HepG2 (cell line): ENCODE measurements around the gene ABHD17C. TPM values are rescaled to one million over a fixed set of nuclear protein-coding genes. Genes with fewer than 3 reads are reported as not detected.
A peak's percentile ranks its signal among the peaks of the same experiment; 100 is the strongest.

Experiments used
- ARID2 ChIP-seq: sonication (generic); formaldehyde crosslinking; IDR thresholded peaks from 2 replicates; pipeline ENCODE4 v1.8.1; 2022; ENCODE audit warnings: mild to moderate bottlenecking, missing genetic modification reagents, borderline replicate concordance
- ARNT2 ChIP-seq: sonication (generic); formaldehyde crosslinking; IDR thresholded peaks from 2 replicates; pipeline ENCODE4 v1.8.0; 2022; ENCODE audit warnings: mild to moderate bottlenecking, low read depth, missing genetic modification reagents, moderate library complexity
- ATF7-NPFF ChIP-seq: sonication (generic); formaldehyde crosslinking; IDR thresholded peaks from 2 replicates; pipeline ENCODE4 v1.8.1; 2023; ENCODE audit warnings: mild to moderate bottlenecking, low read depth, missing genetic modification reagents, moderate library complexity
- BATF2 ChIP-seq: sonication (generic); formaldehyde crosslinking; IDR thresholded peaks from 2 replicates; pipeline ENCODE4 v1.8.0; 2022; ENCODE audit warnings: mild to moderate bottlenecking, missing genetic modification reagents, moderate library complexity
- DNMT1 ChIP-seq: sonication (generic); formaldehyde crosslinking; IDR thresholded peaks from 2 replicates; pipeline ENCODE4 v1.5.1; 2020; ENCODE audit warnings: mild to moderate bottlenecking, missing genetic modification reagents
- GATAD1 ChIP-seq: IDR thresholded peaks from 2 replicates; pipeline ENCODE4 v1.6.1; 2016; ENCODE audit warnings: missing genetic modification reagents, missing compliant biosample characterization
- HNRNPLL ChIP-seq: fragments of 200-400 bp; formaldehyde crosslinking; IDR thresholded peaks from 2 replicates; pipeline ENCODE4 v1.6.1; 2017; ENCODE audit warnings: mild to moderate bottlenecking, low read depth, low read length; ENCODE audit not compliant: poor library complexity, severe bottlenecking
- HNRNPUL1 ChIP-seq: fragments of 200-400 bp; formaldehyde crosslinking; IDR thresholded peaks from 2 replicates; pipeline ENCODE4 v1.6.1; 2017; ENCODE audit warnings: low read depth, mild to moderate bottlenecking, low read length, moderate library complexity
- IKZF4 ChIP-seq: sonication (generic); formaldehyde crosslinking; IDR thresholded peaks from 2 replicates; pipeline ENCODE4 v1.5.1; 2020; ENCODE audit warnings: borderline replicate concordance, mild to moderate bottlenecking, low read depth, missing genetic modification reagents; ENCODE audit errors: not compliant biosample characterization
- KDM5B ChIP-seq: sonication (generic); formaldehyde crosslinking; IDR thresholded peaks from 2 replicates; pipeline ENCODE4 v1.4.0; 2020; ENCODE audit warnings: missing genetic modification reagents, mild to moderate bottlenecking, borderline replicate concordance
- MXD1 ChIP-seq: sonication (generic); formaldehyde crosslinking; IDR thresholded peaks from 2 replicates; pipeline ENCODE4 v1.4.0; 2020; ENCODE audit warnings: mild to moderate bottlenecking, missing genetic modification reagents
- RARG ChIP-seq: sonication (generic); formaldehyde crosslinking; IDR thresholded peaks from 2 replicates; pipeline ENCODE4 v1.4.0; 2020; ENCODE audit warnings: low read depth, mild to moderate bottlenecking, missing genetic modification reagents
- REPIN1 ChIP-seq: sonication (generic); formaldehyde crosslinking; IDR thresholded peaks from 2 replicates; pipeline ENCODE4 v1.8.0; 2022; ENCODE audit warnings: missing genetic modification reagents, low read depth, mild to moderate bottlenecking, borderline replicate concordance
- TAF1 ChIP-seq: sonication (generic); formaldehyde crosslinking; IDR thresholded peaks from 2 replicates; pipeline ENCODE4 v1.4.0; 2020; ENCODE audit warnings: missing genetic modification reagents
- YEATS2 ChIP-seq: sonication (generic); formaldehyde crosslinking; IDR thresholded peaks from 2 replicates; pipeline ENCODE4 v1.4.0; 2020; ENCODE audit warnings: missing genetic modification reagents, borderline replicate concordance
- ZFP91 ChIP-seq: sonication (generic); formaldehyde crosslinking; IDR thresholded peaks from 2 replicates; pipeline ENCODE4 v1.9.0; 2022; ENCODE audit warnings: missing genetic modification reagents, mild to moderate bottlenecking, borderline replicate concordance
- ZGPAT ChIP-seq: IDR thresholded peaks from 2 replicates; pipeline ENCODE4 v1.6.1; 2016; ENCODE audit warnings: mild to moderate bottlenecking
- ZNF430 ChIP-seq: sonication (generic); formaldehyde crosslinking; IDR thresholded peaks from 2 replicates; pipeline ENCODE4 v1.9.0; 2021; ENCODE audit warnings: mild to moderate bottlenecking, missing genetic modification reagents
- ZNF564 ChIP-seq: sonication (generic); formaldehyde crosslinking; IDR thresholded peaks from 2 replicates; pipeline ENCODE4 v1.8.1; 2023; ENCODE audit warnings: mild to moderate bottlenecking, missing genetic modification reagents
- ZNF574 ChIP-seq: sonication (generic); formaldehyde crosslinking; IDR thresholded peaks from 2 replicates; pipeline ENCODE4 v1.4.0; 2020; ENCODE audit warnings: missing genetic modification reagents
- ZNF777 ChIP-seq: sonication (generic); formaldehyde crosslinking; IDR thresholded peaks from 2 replicates; pipeline ENCODE4 v1.4.0; 2020; ENCODE audit warnings: missing genetic modification reagents
- polyA plus RNA-seq, 8 experiments: library from polyadenylated mRNA; depleted of rRNA in 3 of 8; stranded (reverse) in 7 of 8; unstranded in 1 of 8; fragments of >200 nt; fragmentation: Illumina TruSeq in 4 of 8; extraction: Trizol in 4 of 8; gene quantifications; 2 replicates each; pipeline versions ENCODE4 v1.2.1 to v1.2.3, GENCODE V29; 2011 to 2016; ENCODE audit warnings: low read depth in 4 of 8, missing spikeins in 1 of 8, mixed read lengths in 1 of 8; ENCODE audit not compliant: insufficient read depth in 1 of 8
- total RNA-seq, 5 experiments: library from RNA; depleted of rRNA; stranded (reverse); fragments of >200 nt; fragmentation: Illumina TruSeq; extraction: Trizol; gene quantifications; 2 replicates each; pipeline ENCODE4 v1.2.3, GENCODE V29; 2016; ENCODE audit warnings: low read depth in 1 of 5

The ABHD17C gene
- total and polyA plus RNA-seq, 2 of the 13 experiments (the other 11 are each of a cell fraction or from before 2014, with no cell fraction given) = 2.9 to 3.9 TPM

GRCh38 chr15:80695099-80695910 lies at the start of gene ABHD17C (continued):
- TF ChIP-seq ATF7-NPFF (CRISPR knock-in tag) (no peak), DNMT1 (0 out of 2 replicates have a peak, but pooled peaks have one; percentile 19), ZNF777 (CRISPR knock-in tag) (peak; percentile 97), ZNF564 (0 out of 2 replicates have a peak, but pooled peaks have one; percentile 56), YEATS2 (CRISPR knock-in tag) (no peak), GATAD1 (CRISPR knock-in tag) (0 out of 2 replicates have a peak, but pooled peaks have one; percentile 15), ZNF430 (CRISPR knock-in tag) (no peak), ZNF574 (CRISPR knock-in tag) (0 out of 2 replicates have a peak, but pooled peaks have one; percentile 24), HNRNPLL (peak; percentile 54), ZGPAT (peak; percentile 41; the same call in 1 of the 2 replicates), BATF2 (no peak), ZFP91 (CRISPR knock-in tag) (0 out of 2 replicates have a peak, but pooled peaks have one; percentile 48), IKZF4 (peak; percentile 42), KDM5B (CRISPR knock-in tag) (peak; percentile 32; the same call in 1 of the 2 replicates), TAF1 (CRISPR knock-in tag) (0 out of 2 replicates have a peak, but pooled peaks have one; percentile 25), RARG (CRISPR knock-in tag) (no peak), ARID2 (CRISPR knock-in tag) (0 out of 2 replicates have a peak, but pooled peaks have one; percentile 38), HNRNPUL1 (no peak), MXD1 (CRISPR knock-in tag) (peak; percentile 62), REPIN1 (CRISPR knock-in tag) (no peak), ARNT2 (CRISPR knock-in tag) (0 out of 2 replicates have a peak, but pooled peaks have one; percentile 20)
